Keratinocyte (primary cell): Measurements from ENCODE around the gene HINT2.

ENCODE experiments used
- EZH2 ChIP-seq: IDR thresholded peaks from one replicate; pipeline ENCODE4 v1.6.1; 2012; ENCODE audit warnings: inconsistent platforms, mild to moderate bottlenecking, low read length, moderate library complexity
- TF ChIP-seq, protein P1 (sequence below), 3 experiments: IDR thresholded peaks in 1 of 3; conservative IDR thresholded peaks in 1 of 3; optimal IDR thresholded peaks in 1 of 3; 2 replicates in 2 of 3; 3 replicates in 1 of 3; pipeline versions ENCODE3 to v1.5.1; 2011; ENCODE audit warnings: low read length in 3 of 3, mild to moderate bottlenecking in 3 of 3, moderate library complexity in 2 of 3, control low read depth in 1 of 3, inconsistent platforms in 1 of 3; ENCODE audit not compliant: insufficient read depth in 2 of 3; ENCODE audit errors: extremely low read depth in 1 of 3

DNA sequence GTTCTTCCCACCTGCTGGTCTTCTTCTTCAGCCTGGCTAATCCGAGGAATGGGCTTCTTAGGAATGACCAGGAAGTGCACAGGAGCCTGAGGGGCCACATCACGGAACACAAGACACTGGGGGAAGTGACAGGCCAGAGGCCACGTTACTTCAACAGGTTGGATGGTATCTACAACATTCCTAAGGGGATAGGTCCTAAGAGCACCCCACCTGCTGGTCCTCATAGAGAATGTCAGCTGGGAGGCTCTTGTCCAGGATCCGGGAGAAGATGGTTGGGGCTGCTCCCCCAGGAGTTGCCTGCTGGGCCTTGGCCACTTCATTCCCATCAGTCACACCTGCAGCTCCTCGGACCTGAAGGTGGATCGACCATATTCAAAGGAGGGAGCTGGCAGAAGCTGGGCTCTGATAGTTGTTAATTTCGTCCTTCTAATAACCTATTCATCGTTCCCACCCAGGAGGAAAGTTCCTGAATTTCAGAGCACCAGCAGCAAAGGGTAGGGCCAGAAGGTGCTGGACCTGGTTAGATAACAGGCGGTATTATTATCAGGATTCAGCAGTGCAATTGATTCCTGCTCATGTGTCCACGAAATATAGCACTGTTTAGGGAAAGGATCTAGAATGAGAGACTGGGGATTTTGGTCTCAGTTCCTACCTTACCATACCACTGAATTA lies 1.3 kb downstream of the HINT2 start:
- TF ChIP-seq, protein P1, sequence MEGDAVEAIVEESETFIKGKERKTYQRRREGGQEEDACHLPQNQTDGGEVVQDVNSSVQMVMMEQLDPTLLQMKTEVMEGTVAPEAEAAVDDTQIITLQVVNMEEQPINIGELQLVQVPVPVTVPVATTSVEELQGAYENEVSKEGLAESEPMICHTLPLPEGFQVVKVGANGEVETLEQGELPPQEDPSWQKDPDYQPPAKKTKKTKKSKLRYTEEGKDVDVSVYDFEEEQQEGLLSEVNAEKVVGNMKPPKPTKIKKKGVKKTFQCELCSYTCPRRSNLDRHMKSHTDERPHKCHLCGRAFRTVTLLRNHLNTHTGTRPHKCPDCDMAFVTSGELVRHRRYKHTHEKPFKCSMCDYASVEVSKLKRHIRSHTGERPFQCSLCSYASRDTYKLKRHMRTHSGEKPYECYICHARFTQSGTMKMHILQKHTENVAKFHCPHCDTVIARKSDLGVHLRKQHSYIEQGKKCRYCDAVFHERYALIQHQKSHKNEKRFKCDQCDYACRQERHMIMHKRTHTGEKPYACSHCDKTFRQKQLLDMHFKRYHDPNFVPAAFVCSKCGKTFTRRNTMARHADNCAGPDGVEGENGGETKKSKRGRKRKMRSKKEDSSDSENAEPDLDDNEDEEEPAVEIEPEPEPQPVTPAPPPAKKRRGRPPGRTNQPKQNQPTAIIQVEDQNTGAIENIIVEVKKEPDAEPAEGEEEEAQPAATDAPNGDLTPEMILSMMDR (optimal IDR thresholded peaks at IDR 0.05 in 1 of 3, IDR thresholded peaks at IDR 0.05 in 1 of 3, conservative IDR thresholded peaks at IDR 0.05 in 1 of 3; ENCODE audit: extremely low read depth in 1 of 3, insufficient read depth in 2 of 3, low read length in 3 of 3), result peak; percentile 50 to 63 (median 58)
- no peak for TF ChIP-seq EZH2
